RWPE2 (cell line): Measurements from ENCODE around the gene IL4R.

Experiments used
- ATAC-seq: fragments of 200-7000 bp; cut with Tn5 transposase; 3 replicates; pipeline ENCODE4 v1.9.1; 2021; ENCODE audit warnings: low read depth
- DNase-seq: peaks from one replicate; pipeline ENCODE4 v3.0.0-alpha.2; 2020; ENCODE audit warnings: low spot score
- H3K27ac ChIP-seq: fragments of 450-650 bp; 2 replicates; pipeline ENCODE4 v1.5.1; 2017; ENCODE audit warnings: mild to moderate bottlenecking; ENCODE audit not compliant: poor library complexity, severe bottlenecking
- H3K27me3 ChIP-seq: fragments of 250-450 bp; sonication (Bioruptor Pico); 2 replicates; pipeline ENCODE4 v1.5.1; 2021; ENCODE audit warnings: mild to moderate bottlenecking, moderate library complexity; ENCODE audit not compliant: insufficient read depth, poor library complexity, severe bottlenecking
- H3K36me3 ChIP-seq: fragments of 250-450 bp; sonication (Bioruptor Pico); 2 replicates; pipeline ENCODE4 v1.5.1; 2020; ENCODE audit warnings: low read depth, mild to moderate bottlenecking, moderate library complexity
- H3K4me1 ChIP-seq: fragments of 250-450 bp; sonication (Bioruptor Pico); 2 replicates; pipeline ENCODE4 v1.5.1; 2021; ENCODE audit warnings: mild to moderate bottlenecking, moderate library complexity; ENCODE audit not compliant: insufficient read depth, poor library complexity, severe bottlenecking
- H3K4me3 ChIP-seq: fragments of 250-450 bp; sonication (Bioruptor Pico); 2 replicates; pipeline ENCODE4 v1.5.1; 2021; ENCODE audit warnings: mild to moderate bottlenecking, moderate library complexity; ENCODE audit not compliant: severe bottlenecking
- H3K9me3 ChIP-seq: fragments of 250-450 bp; sonication (Bioruptor Pico); 2 replicates; pipeline ENCODE4 v1.5.1; 2021; ENCODE audit warnings: mild to moderate bottlenecking, moderate library complexity; ENCODE audit not compliant: severe bottlenecking
- CTCF ChIP-seq: fragments of 450-650 bp; IDR thresholded peaks from one replicate; pipeline ENCODE4 v1.5.1; 2017; ENCODE audit warnings: mild to moderate bottlenecking, moderate library complexity; ENCODE audit not compliant: poor library complexity, severe bottlenecking

IL4R gene

DNA sequence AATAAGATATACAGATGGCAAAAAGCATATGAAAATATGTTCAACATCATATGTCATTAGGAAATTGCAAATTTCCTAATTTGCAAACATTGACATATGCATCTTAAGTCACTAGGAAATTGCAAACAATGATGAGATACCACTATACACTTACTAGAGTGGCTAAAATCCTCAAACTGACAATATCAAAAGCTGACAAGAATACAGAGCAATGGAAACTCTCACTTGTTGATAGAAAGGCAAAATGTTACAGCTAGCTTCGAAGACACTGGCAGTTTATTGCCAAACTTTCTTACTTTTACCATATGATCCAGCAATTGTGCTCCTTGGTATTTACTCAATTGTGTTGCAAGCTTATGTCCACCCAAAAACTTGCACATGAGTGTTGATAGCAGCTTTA lies 5.0 kb upstream of the IL4R start:
- H3K4me1 ChIP-seq, result no peaks in the 10 kb centered on the region
- ATAC-seq, result no peak
- no peaks in the 10 kb centered on the region for H3K36me3 ChIP-seq
- H3K27ac ChIP-seq, result no peak overlapping the region
- H3K27me3 ChIP-seq, result no peaks in the 10 kb centered on the region
- H3K9me3 ChIP-seq, result no peaks in the 10 kb centered on the region
- DNase-seq, result no peak
- no peak overlapping the region for H3K4me3 ChIP-seq
- TF ChIP-seq CTCF, result no peak

- Histone ChIP-seq H3K36me3 (no peaks in the 10 kb centered on the region; the same call in 1 of the 2 replicates), H3K4me3 (no peak overlapping the region), H3K27me3 (no peaks in the 10 kb centered on the region), H3K9me3 (no peaks in the 10 kb centered on the region), H3K27ac (no peak overlapping the region), H3K4me1 (peaks cover 7% of the 10 kb centered on the region)
- no peak for TF ChIP-seq CTCF
- no peak for DNase-seq
- ATAC-seq, result no peak
Observed at GRCh38 chr16:27310576-27311447, 3.0 kb upstream of the IL4R start.

GRCh38 chr16:27311448-27311830 lies 2.3 kb upstream of the IL4R start:
- no peak for TF ChIP-seq CTCF
- H3K27ac ChIP-seq, result no peak overlapping the region
- H3K9me3 ChIP-seq, result no peaks in the 10 kb centered on the region
- H3K36me3 ChIP-seq, result peaks cover 6% of the 10 kb centered on the region
- DNase-seq (no peak), ATAC-seq (no peak)
- peaks cover 13% of the 10 kb centered on the region for H3K4me1 ChIP-seq
- no peaks in the 10 kb centered on the region for H3K27me3 ChIP-seq
- no peak overlapping the region for H3K4me3 ChIP-seq

DNA sequence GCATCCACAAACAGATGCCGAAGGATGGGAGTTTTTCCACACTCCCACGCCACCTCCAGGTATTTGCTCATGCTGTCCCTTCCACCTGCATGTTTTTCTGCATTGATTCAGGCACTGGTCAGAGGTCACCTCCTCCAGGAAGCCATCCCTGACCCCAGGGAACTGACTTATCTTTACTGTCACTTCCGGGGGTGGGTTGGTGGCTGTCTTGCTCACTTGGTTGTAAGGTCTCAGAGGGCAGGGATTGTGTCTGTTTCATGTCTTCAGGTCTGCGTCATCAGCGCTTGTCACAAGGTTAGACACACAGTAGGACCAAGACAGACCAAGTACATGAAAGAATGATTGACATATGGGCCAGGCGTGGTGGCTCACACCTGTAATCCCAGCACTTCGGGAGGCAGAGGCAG lies 1.9 kb upstream of the IL4R start:
- Histone ChIP-seq H3K27me3 (no peaks in the 10 kb centered on the region), H3K27ac (no peak overlapping the region), H3K4me1 (peaks cover 18% of the 10 kb centered on the region), H3K36me3 (peaks cover 10% of the 10 kb centered on the region), H3K9me3 (no peaks in the 10 kb centered on the region), H3K4me3 (no peak overlapping the region)
- no peak for TF ChIP-seq CTCF
- ATAC-seq (no peak), DNase-seq (no peak)
